OCI-LY7 (cell line): Measurements from ENCODE around the gene NEK4.

Source experiments
- EZH2phosphoT487 ChIP-seq: fragments of 200-600 bp; sonication (generic); IDR thresholded peaks from 2 replicates; pipeline ENCODE4 v1.6.1; 2018; ENCODE audit warnings: low read depth, borderline replicate concordance, mild to moderate bottlenecking, mixed run types, antibody characterized with exemption, low read length, moderate library complexity, mixed read lengths
- TF ChIP-seq, protein P1 (sequence below): fragments of 200-600 bp; sonication (generic); conservative IDR thresholded peaks from 2 replicates; pipeline ENCODE4 v1.5.1; 2014; ENCODE audit warnings: mild to moderate bottlenecking, antibody characterized with exemption, low read length, moderate library complexity, mixed read lengths

DNA sequence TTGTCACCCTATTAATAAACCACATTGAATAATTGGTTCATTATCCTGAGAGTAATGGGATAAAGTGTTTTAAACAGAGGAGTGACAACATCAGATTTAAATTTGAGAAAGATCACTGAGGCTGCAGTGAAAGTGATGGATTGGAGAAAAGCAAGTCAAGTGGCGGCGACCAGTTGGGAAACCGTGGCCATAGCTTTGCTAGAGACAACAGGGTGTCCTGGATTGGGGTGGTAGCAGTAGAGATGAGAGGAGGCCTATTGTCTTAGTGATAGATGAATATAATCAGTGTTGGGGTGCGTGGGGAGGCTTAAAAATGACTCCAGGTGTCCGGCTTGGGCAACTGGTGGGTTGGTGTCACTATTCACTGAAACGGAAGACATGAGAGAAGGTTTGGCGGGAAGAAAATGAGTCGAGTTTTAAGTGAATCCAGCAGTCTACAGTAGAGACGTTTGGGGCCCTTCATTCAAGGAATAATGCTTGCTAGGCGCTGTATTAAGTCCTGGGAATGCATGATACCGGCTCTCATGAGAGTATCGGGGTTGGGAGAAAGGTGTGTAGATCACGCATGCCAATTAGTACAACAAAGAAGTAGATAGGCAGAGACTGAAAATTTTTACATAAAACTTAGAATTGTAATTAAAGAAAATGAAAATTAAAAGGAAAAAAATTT, 819 bp downstream of the NEK4 start:
- TF ChIP-seq, protein P1, sequence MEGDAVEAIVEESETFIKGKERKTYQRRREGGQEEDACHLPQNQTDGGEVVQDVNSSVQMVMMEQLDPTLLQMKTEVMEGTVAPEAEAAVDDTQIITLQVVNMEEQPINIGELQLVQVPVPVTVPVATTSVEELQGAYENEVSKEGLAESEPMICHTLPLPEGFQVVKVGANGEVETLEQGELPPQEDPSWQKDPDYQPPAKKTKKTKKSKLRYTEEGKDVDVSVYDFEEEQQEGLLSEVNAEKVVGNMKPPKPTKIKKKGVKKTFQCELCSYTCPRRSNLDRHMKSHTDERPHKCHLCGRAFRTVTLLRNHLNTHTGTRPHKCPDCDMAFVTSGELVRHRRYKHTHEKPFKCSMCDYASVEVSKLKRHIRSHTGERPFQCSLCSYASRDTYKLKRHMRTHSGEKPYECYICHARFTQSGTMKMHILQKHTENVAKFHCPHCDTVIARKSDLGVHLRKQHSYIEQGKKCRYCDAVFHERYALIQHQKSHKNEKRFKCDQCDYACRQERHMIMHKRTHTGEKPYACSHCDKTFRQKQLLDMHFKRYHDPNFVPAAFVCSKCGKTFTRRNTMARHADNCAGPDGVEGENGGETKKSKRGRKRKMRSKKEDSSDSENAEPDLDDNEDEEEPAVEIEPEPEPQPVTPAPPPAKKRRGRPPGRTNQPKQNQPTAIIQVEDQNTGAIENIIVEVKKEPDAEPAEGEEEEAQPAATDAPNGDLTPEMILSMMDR, result no peak
- no peak for TF ChIP-seq EZH2phosphoT487
